Measurements from ENCODE around the gene DOCK1.

DOCK1 gene

GRCh38 chr10:127159648-127160245 is 254.5 kb downstream of the DOCK1 start:
- no peak for DNase-seq (ENCODE audit: low read depth)
- no peak overlapping the region for H3K4me3 ChIP-seq (ENCODE audit: low read depth, low read length)
- TF ChIP-seq, protein P1, sequence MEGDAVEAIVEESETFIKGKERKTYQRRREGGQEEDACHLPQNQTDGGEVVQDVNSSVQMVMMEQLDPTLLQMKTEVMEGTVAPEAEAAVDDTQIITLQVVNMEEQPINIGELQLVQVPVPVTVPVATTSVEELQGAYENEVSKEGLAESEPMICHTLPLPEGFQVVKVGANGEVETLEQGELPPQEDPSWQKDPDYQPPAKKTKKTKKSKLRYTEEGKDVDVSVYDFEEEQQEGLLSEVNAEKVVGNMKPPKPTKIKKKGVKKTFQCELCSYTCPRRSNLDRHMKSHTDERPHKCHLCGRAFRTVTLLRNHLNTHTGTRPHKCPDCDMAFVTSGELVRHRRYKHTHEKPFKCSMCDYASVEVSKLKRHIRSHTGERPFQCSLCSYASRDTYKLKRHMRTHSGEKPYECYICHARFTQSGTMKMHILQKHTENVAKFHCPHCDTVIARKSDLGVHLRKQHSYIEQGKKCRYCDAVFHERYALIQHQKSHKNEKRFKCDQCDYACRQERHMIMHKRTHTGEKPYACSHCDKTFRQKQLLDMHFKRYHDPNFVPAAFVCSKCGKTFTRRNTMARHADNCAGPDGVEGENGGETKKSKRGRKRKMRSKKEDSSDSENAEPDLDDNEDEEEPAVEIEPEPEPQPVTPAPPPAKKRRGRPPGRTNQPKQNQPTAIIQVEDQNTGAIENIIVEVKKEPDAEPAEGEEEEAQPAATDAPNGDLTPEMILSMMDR (IDR thresholded peaks at IDR 0.05; ENCODE audit: low read depth, low read length, missing control alignments): no peak

- TF ChIP-seq, protein P1 (IDR thresholded peaks at IDR 0.05; ENCODE audit: low read depth, low read length, missing control alignments): no peak
- H3K4me3 ChIP-seq (ENCODE audit: low read depth, low read length): no peak overlapping the region
- no peak for DNase-seq (ENCODE audit: low read depth)
Observed at GRCh38 chr10:127161482-127161881, 256.3 kb downstream of the DOCK1 start.

GRCh38 chr10:127162841-127163240 is 257.6 kb downstream of the DOCK1 start:
- DNase-seq (ENCODE audit: low read depth): no peak
- TF ChIP-seq, protein P1 (IDR thresholded peaks at IDR 0.05; ENCODE audit: low read depth, low read length, missing control alignments): no peak

DNA sequence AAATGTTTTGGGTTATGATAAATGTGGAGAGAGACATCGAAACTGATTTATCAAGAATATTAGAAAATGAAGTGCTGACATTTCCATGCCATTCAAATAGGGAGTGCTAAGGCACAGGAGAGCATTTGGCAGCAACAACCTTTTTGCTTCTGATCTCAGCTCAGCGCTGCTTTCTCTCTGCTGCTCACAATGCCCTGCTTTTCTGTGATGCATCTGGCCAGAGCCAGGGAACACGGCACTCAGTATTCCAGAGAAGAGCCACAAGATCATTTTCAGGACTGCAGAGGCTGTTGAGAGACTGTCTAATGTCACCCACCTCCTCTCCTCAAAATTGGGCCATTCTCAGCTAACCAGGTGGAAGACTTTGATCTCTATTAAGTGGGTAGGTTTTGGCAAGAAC is 263.0 kb downstream of the DOCK1 start:
- no peak for DNase-seq (ENCODE audit: low read depth)
- TF ChIP-seq, protein P1 (IDR thresholded peaks at IDR 0.05; ENCODE audit: low read depth, low read length, missing control alignments): no peak
- H3K4me3 ChIP-seq (ENCODE audit: low read depth, low read length): no peak overlapping the region

More at GRCh38 chr10:127162841-127163240, 257.6 kb downstream of the DOCK1 start:
- no peak overlapping the region for H3K4me3 ChIP-seq (ENCODE audit: low read depth, low read length)

DNA sequence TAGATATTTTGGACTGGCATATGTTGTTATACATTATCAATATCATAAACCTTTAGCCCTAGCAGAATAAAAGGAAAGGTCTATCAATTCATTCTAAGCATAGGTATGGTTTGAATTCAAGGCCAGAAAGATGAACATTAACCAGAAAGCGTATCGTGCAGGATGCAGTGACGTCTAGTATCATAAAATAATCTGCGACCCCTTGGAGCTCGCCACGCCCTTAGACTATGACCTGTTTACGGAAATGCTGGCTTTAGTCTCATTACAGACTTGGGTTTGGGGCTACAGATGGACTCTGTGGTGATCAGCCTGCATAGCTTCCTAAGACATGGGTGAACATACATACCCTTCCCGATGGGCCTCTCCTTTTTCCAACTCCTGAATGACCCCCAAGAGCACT is 269.6 kb downstream of the DOCK1 start:
- DNase-seq (ENCODE audit: low read depth): no peak
- TF ChIP-seq, protein P1 (IDR thresholded peaks at IDR 0.05; ENCODE audit: low read depth, low read length, missing control alignments): no peak
- no peak overlapping the region for H3K4me3 ChIP-seq (ENCODE audit: low read depth, low read length)

GRCh38 chr10:127175357-127176110 is 270.3 kb downstream of the DOCK1 start:
- no peak for DNase-seq (ENCODE audit: low read depth)
- TF ChIP-seq, protein P1 (IDR thresholded peaks at IDR 0.05; ENCODE audit: low read depth, low read length, missing control alignments): no peak
- H3K4me3 ChIP-seq (ENCODE audit: low read depth, low read length): no peak overlapping the region
